ENCODE data around the gene EIF2D. TPM values are rescaled to one million over a fixed set of nuclear protein-coding genes. Genes with fewer than 3 reads are reported as not detected.

EIF2D gene
- polyA plus RNA-seq, 2 of the 4 experiments (the other 2 are of a cell fraction), result 31.8 to 63.2 TPM

GRCh38 chr1:206578978-206579374 is 33.3 kb downstream of the EIF2D start (continued):
- TF ChIP-seq CHD2 (IDR thresholded peaks at IDR 0.05; ENCODE audit: low read length, partially characterized antibody), result no peak
- no peak for TF ChIP-seq CBX8 (IDR thresholded peaks at IDR 0.05)
- TF ChIP-seq TP53 (CRISPR knock-in tag; IDR thresholded peaks at IDR 0.05), result no peak
- TF ChIP-seq CEBPB (IDR thresholded peaks at IDR 0.05), result no peak
- TF ChIP-seq CBX2 (IDR thresholded peaks at IDR 0.05; ENCODE audit: borderline replicate concordance, low read depth), result no peak
- TF ChIP-seq ZSCAN20 (CRISPR knock-in tag; IDR thresholded peaks at IDR 0.05), result no peak
- no peak for TF ChIP-seq NPAS2 (CRISPR knock-in tag; IDR thresholded peaks at IDR 0.05; ENCODE audit: borderline replicate concordance)
- no peak for TF ChIP-seq HOXA7 (CRISPR knock-in tag; IDR thresholded peaks at IDR 0.05)
- TF ChIP-seq, protein P1, sequence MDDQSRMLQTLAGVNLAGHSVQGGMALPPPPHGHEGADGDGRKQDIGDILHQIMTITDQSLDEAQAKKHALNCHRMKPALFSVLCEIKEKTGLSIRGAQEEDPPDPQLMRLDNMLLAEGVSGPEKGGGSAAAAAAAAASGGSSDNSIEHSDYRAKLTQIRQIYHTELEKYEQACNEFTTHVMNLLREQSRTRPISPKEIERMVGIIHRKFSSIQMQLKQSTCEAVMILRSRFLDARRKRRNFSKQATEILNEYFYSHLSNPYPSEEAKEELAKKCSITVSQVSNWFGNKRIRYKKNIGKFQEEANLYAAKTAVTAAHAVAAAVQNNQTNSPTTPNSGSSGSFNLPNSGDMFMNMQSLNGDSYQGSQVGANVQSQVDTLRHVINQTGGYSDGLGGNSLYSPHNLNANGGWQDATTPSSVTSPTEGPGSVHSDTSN (IDR thresholded peaks at IDR 0.05), result no peak
- TF ChIP-seq FOSB (CRISPR knock-in tag; IDR thresholded peaks at IDR 0.05), result no peak

- ChIA-PET POLR2A (no interaction called here), CTCF (interaction anchor here (0.6 to 16.8 kb wide), 10 partner anchors 9 to 350 kb away, joined by 3 to 219 read pairs (median 6); no protein-coding TSS in a partner anchor)
- no peak overlapping the region for H3K4me3 ChIP-seq
- ATAC-seq, result no peak
- 42% methylated on average over 10 of the region's 10 CpGs for WGBS (ENCODE audit: missing lambda C conversion rate)
- H3K4me1 ChIP-seq, result no peaks in the 10 kb centered on the region
- H3K27ac ChIP-seq, result no peak overlapping the region
- no peak overlapping the region for H3K4me2 ChIP-seq
- TF ChIP-seq ZFP36 (IDR thresholded peaks at IDR 0.05; ENCODE audit: borderline replicate concordance, partially characterized antibody) (no peak), RFX5 (IDR thresholded peaks at IDR 0.05) (no peak), ZSCAN20 (CRISPR knock-in tag; IDR thresholded peaks at IDR 0.05) (no peak), CHD2 (IDR thresholded peaks at IDR 0.05; ENCODE audit: low read length, partially characterized antibody) (no peak), CHD4 (IDR thresholded peaks at IDR 0.05; ENCODE audit: borderline replicate concordance) (no peak), JUNB (IDR thresholded peaks at IDR 0.05) (no peak), BHLHE40 (IDR thresholded peaks at IDR 0.05; ENCODE audit: low read depth, low read length) (no peak), ZNF302 (CRISPR knock-in tag; IDR thresholded peaks at IDR 0.05) (no peak), FOSL2 (IDR thresholded peaks at IDR 0.05) (no peak), FOSL2 (CRISPR knock-in tag; IDR thresholded peaks at IDR 0.05) (no peak)
- TF ChIP-seq, protein P2, sequence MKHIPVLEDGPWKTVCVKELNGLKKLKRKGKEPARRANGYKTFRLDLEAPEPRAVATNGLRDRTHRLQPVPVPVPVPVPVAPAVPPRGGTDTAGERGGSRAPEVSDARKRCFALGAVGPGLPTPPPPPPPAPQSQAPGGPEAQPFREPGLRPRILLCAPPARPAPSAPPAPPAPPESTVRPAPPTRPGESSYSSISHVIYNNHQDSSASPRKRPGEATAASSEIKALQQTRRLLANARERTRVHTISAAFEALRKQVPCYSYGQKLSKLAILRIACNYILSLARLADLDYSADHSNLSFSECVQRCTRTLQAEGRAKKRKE (CRISPR knock-in tag; IDR thresholded peaks at IDR 0.05; ENCODE audit: low read depth), result no peak
- TF ChIP-seq, protein P3, sequence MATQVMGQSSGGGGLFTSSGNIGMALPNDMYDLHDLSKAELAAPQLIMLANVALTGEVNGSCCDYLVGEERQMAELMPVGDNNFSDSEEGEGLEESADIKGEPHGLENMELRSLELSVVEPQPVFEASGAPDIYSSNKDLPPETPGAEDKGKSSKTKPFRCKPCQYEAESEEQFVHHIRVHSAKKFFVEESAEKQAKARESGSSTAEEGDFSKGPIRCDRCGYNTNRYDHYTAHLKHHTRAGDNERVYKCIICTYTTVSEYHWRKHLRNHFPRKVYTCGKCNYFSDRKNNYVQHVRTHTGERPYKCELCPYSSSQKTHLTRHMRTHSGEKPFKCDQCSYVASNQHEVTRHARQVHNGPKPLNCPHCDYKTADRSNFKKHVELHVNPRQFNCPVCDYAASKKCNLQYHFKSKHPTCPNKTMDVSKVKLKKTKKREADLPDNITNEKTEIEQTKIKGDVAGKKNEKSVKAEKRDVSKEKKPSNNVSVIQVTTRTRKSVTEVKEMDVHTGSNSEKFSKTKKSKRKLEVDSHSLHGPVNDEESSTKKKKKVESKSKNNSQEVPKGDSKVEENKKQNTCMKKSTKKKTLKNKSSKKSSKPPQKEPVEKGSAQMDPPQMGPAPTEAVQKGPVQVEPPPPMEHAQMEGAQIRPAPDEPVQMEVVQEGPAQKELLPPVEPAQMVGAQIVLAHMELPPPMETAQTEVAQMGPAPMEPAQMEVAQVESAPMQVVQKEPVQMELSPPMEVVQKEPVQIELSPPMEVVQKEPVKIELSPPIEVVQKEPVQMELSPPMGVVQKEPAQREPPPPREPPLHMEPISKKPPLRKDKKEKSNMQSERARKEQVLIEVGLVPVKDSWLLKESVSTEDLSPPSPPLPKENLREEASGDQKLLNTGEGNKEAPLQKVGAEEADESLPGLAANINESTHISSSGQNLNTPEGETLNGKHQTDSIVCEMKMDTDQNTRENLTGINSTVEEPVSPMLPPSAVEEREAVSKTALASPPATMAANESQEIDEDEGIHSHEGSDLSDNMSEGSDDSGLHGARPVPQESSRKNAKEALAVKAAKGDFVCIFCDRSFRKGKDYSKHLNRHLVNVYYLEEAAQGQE (IDR thresholded peaks at IDR 0.05), result no peak
- TF ChIP-seq, protein P4, sequence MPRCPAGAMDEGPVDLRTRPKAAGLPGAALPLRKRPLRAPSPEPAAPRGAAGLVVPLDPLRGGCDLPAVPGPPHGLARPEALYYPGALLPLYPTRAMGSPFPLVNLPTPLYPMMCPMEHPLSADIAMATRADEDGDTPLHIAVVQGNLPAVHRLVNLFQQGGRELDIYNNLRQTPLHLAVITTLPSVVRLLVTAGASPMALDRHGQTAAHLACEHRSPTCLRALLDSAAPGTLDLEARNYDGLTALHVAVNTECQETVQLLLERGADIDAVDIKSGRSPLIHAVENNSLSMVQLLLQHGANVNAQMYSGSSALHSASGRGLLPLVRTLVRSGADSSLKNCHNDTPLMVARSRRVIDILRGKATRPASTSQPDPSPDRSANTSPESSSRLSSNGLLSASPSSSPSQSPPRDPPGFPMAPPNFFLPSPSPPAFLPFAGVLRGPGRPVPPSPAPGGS (IDR thresholded peaks at IDR 0.05), result no peak
- no peak for DNase-seq (ENCODE audit: low read depth in 1 of 2, low spot score in 1 of 2)
- no peak for FAIRE-seq
- no peaks in the 10 kb centered on the region for H3K9me3 ChIP-seq
Observed at GRCh38 chr1:206578068-206578977, 33.9 kb downstream of the EIF2D start.
